GM23338 (cell line): Measurements from ENCODE around the gene CACUL1. TPM values are rescaled to one million over a fixed set of nuclear protein-coding genes. Genes with fewer than 3 reads are reported as not detected.

Experiments
- ATAC-seq: fragments of 200-7000 bp; cut with Tn5 transposase; 3 replicates; pipeline ENCODE4 v1.9.1; 2020
- DNase-seq: peaks from one replicate; pipeline ENCODE4 v3.0.0-alpha.2; 2015; ENCODE audit warnings: low spot score
- H2AFZ ChIP-seq: fragments of 200-600 bp; sonication (generic); 2 replicates; pipeline ENCODE4 v1.8.0; 2016; ENCODE audit warnings: antibody characterized with exemption, mild to moderate bottlenecking, moderate library complexity
- H3F3A ChIP-seq: fragments of 200-600 bp; sonication (generic); replicated peaks from 2 replicates; pipeline ENCODE4 v1.8.0; 2017; ENCODE audit warnings: antibody characterized with exemption, mixed run types, low read depth
- H3K27ac ChIP-seq: fragments of 200-600 bp; sonication (generic); 2 replicates; pipeline ENCODE4 v1.6.1; 2016; ENCODE audit warnings: low read depth
- H3K27me3 ChIP-seq: fragments of 200-600 bp; sonication (generic); 2 replicates; pipeline ENCODE4 v1.8.0; 2016; ENCODE audit warnings: mild to moderate bottlenecking, mixed run types, moderate library complexity; ENCODE audit not compliant: insufficient read depth
- H3K36me3 ChIP-seq: fragments of 200-600 bp; sonication (generic); 2 replicates; pipeline ENCODE4 v1.8.0; 2016; ENCODE audit warnings: mild to moderate bottlenecking; ENCODE audit not compliant: insufficient read depth
- H3K4me1 ChIP-seq: fragments of 200-600 bp; sonication (generic); 2 replicates; pipeline ENCODE4 v1.8.0; 2016; ENCODE audit warnings: mild to moderate bottlenecking, moderate library complexity; ENCODE audit not compliant: insufficient read depth
- H3K4me2 ChIP-seq: fragments of 200-600 bp; sonication (generic); 2 replicates; pipeline ENCODE4 v1.7.1; 2017; ENCODE audit warnings: mixed run types
- H3K4me3 ChIP-seq: fragments of 200-600 bp; sonication (generic); 2 replicates; pipeline ENCODE4 v1.6.1; 2016; ENCODE audit warnings: mixed run types
- H3K79me2 ChIP-seq: fragments of 200-600 bp; sonication (generic); replicated peaks from 2 replicates; pipeline ENCODE4 v1.8.0; 2017; ENCODE audit warnings: mild to moderate bottlenecking; ENCODE audit not compliant: insufficient read depth
- H3K9me2 ChIP-seq: fragments of 200-600 bp; sonication (generic); 2 replicates; pipeline ENCODE4 v1.8.0; 2017; ENCODE audit not compliant: insufficient read depth
- H4K20me1 ChIP-seq: fragments of 200-600 bp; sonication (generic); replicated peaks from 2 replicates; pipeline ENCODE4 v1.8.0; 2017; ENCODE audit warnings: mild to moderate bottlenecking; ENCODE audit not compliant: insufficient read depth
- H3K27ac Mint-ChIP-seq: 2 replicates; pipeline ENCODE4 v1.8.0; 2020; ENCODE audit warnings: inconsistent platforms, mild to moderate bottlenecking, moderate library complexity, mixed read lengths
- H3K27me3 Mint-ChIP-seq: 3 replicates; pipeline ENCODE4 v1.8.0; 2022; ENCODE audit warnings: low read depth, mild to moderate bottlenecking, moderate library complexity, mixed read lengths, inconsistent platforms; ENCODE audit not compliant: insufficient read depth, poor library complexity
- H3K36me3 Mint-ChIP-seq: 3 replicates; pipeline ENCODE4 v1.8.0; 2021; ENCODE audit warnings: low read depth, mild to moderate bottlenecking, inconsistent platforms, moderate library complexity, mixed read lengths
- H3K4me1 Mint-ChIP-seq: 3 replicates; pipeline ENCODE4 v1.8.0; 2020; ENCODE audit warnings: mild to moderate bottlenecking, inconsistent platforms, mixed read lengths
- H3K4me3 Mint-ChIP-seq: 3 replicates; pipeline ENCODE4 v1.8.0; 2021; ENCODE audit warnings: moderate library complexity, mild to moderate bottlenecking, inconsistent platforms, mixed read lengths
- H3K9me3 Mint-ChIP-seq: 3 replicates; pipeline ENCODE4 v1.8.0; 2020; ENCODE audit warnings: moderate library complexity, mild to moderate bottlenecking, inconsistent platforms, mixed read lengths
- CREB1 ChIP-seq: fragments of 250-450 bp; sonication (Bioruptor Pico); IDR thresholded peaks from 2 replicates; pipeline ENCODE4 v1.5.0; 2020; ENCODE audit warnings: low read depth, mild to moderate bottlenecking, moderate library complexity
- CTCF ChIP-seq, 2 experiments: fragments of 200-600 bp in 1 of 2; sonication (generic) in 1 of 2; conservative IDR thresholded peaks; 2 replicates each; pipeline versions ENCODE4 v1.5.1 to v1.6.1; 2016 to 2017; ENCODE audit warnings: antibody characterized with exemption in 2 of 2, low read depth in 2 of 2, mild to moderate bottlenecking in 2 of 2, moderate library complexity in 1 of 2
- EZH2 ChIP-seq: fragments of 200-600 bp; sonication (generic); IDR thresholded peaks from one replicate; pipeline ENCODE4 v1.8.0; 2017; ENCODE audit warnings: antibody characterized with exemption, mild to moderate bottlenecking, low read depth; ENCODE audit not compliant: unreplicated experiment
- JUNB ChIP-seq: IDR thresholded peaks from one replicate; pipeline ENCODE4 v1.6.1; 2016; ENCODE audit warnings: antibody characterized with exemption; ENCODE audit not compliant: unreplicated experiment
- NANOG ChIP-seq: IDR thresholded peaks from 2 replicates; pipeline ENCODE4 v1.6.1; 2016; ENCODE audit warnings: antibody characterized with exemption, borderline replicate concordance
- REST ChIP-seq: IDR thresholded peaks from one replicate; pipeline ENCODE4 v1.6.1; 2018; ENCODE audit warnings: antibody characterized with exemption; ENCODE audit not compliant: unreplicated experiment
- STAT1 ChIP-seq: IDR thresholded peaks from one replicate; pipeline ENCODE4 v1.6.1; 2016; ENCODE audit warnings: antibody characterized with exemption; ENCODE audit not compliant: unreplicated experiment
- ZNF331 ChIP-seq: fragments of 250-450 bp; sonication (Bioruptor Pico); IDR thresholded peaks from 2 replicates; pipeline ENCODE4 v1.5.0; 2020; ENCODE audit warnings: low read depth, mild to moderate bottlenecking, moderate library complexity
- polyA plus RNA-seq: library from polyadenylated mRNA; unstranded; fragments of >200 nt; fragmentation: Nextera tagmentation; extraction: Ambion mirVana; gene quantifications from 2 replicates; pipeline ENCODE4 v1.2.1, GENCODE V29; 2016
- total RNA-seq: library from RNA; depleted of rRNA; stranded (reverse); fragments of >200 nt; shearing (Covaris generic); gene quantifications from 2 replicates; pipeline ENCODE4 v1.2.3, GENCODE V29; 2014

The CACUL1 gene
- total and polyA plus RNA-seq, 2 experiments from 2014 or later, result 46.4 to 59.4 TPM

- Mint-ChIP-seq H3K9me3 (no peaks in the 10 kb centered on the region), H3K4me1 (peaks cover 24% of the 10 kb centered on the region), H3K27ac (no peak overlapping the region), H3K36me3 (peaks cover 20% of the 10 kb centered on the region; the same call in 2 of the 3 replicates), H3K4me3 (peak overlapping the region; percentile 98), H3K27me3 (peaks cover 19% of the 10 kb centered on the region)
- H3K4me1 ChIP-seq, result peaks cover 11% of the 10 kb centered on the region
- no peaks in the 10 kb centered on the region for H3F3A ChIP-seq
- H2AFZ ChIP-seq, result no peak overlapping the region
- H3K79me2 ChIP-seq, result peaks cover 70% of the 10 kb centered on the region
- TF ChIP-seq ZNF331 (CRISPR knock-in tag) (no peak), STAT1 (no peak)
- no peaks in the 10 kb centered on the region for H3K9me2 ChIP-seq
- no peaks in the 10 kb centered on the region for H3K36me3 ChIP-seq
- H3K27me3 ChIP-seq, result peaks cover 7% of the 10 kb centered on the region; the same call in 1 of the 2 replicates
- no peak overlapping the region for H3K27ac ChIP-seq
- H3K4me2 ChIP-seq, result peak overlapping the region; percentile 91
- DNase-seq, result no peak
- peak overlapping the region; percentile 70 for H3K4me3 ChIP-seq
- no peak for ATAC-seq
- H4K20me1 ChIP-seq, result peaks cover 40% of the 10 kb centered on the region
These were observed 2.4 kb downstream of the CACUL1 start for GRCh38 chr10:118752409-118752808.

DNA sequence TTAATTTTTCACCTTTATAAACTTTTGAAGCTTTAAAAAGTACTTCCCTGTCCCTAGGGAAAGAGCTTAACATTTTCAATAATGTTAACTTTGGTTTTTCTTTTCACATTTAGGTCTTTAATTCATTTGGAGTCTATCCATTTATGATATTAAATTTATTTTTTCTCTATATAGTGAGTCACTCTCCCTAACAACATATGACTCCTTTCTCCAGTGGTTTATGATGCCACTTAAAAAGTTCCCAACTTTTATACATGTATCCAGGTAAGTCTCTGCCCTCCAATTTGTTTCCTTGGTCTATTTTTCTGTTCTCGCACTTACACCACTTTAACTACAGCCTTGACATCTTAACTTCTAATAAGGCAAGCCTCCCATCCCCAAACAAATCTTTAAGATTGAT is 3.5 kb downstream of the CACUL1 start:
- no peak overlapping the region for H3K4me3 ChIP-seq
- no peak overlapping the region for H3K27ac ChIP-seq
- H3K9me3 Mint-ChIP-seq, result no peaks in the 10 kb centered on the region
- ATAC-seq, result no peak
- H3K4me3 Mint-ChIP-seq, result no peak overlapping the region
- H3K27ac Mint-ChIP-seq, result no peak overlapping the region
- no peaks in the 10 kb centered on the region for H3K9me2 ChIP-seq
- peaks cover 82% of the 10 kb centered on the region for H3K79me2 ChIP-seq
- peaks cover 31% of the 10 kb centered on the region for H3K4me1 Mint-ChIP-seq
- H2AFZ ChIP-seq, result no peak overlapping the region
- no peaks in the 10 kb centered on the region for H3F3A ChIP-seq
- H3K27me3 Mint-ChIP-seq, result peaks cover 16% of the 10 kb centered on the region
- H4K20me1 ChIP-seq, result peaks cover 52% of the 10 kb centered on the region
- TF ChIP-seq CREB1 (CRISPR knock-in tag) (no peak), EZH2 (no peak), NANOG (no peak), CTCF (conservative IDR thresholded peaks at IDR 0.05; ENCODE audit: low read depth in 2 of 2) (no peak), REST (no peak), ZNF331 (CRISPR knock-in tag) (no peak), STAT1 (no peak), JUNB (no peak)
- H3K36me3 Mint-ChIP-seq, result peaks cover 21% of the 10 kb centered on the region; the same call in 2 of the 3 replicates
- H3K4me2 ChIP-seq, result no peak overlapping the region
- peaks cover 3% of the 10 kb centered on the region; the same call in 1 of the 2 replicates for H3K27me3 ChIP-seq
- H3K36me3 ChIP-seq, result no peaks in the 10 kb centered on the region
- peaks cover 16% of the 10 kb centered on the region for H3K4me1 ChIP-seq
- no peak for DNase-seq
